ENCODE data around the gene FBXW7.
"Not testable (repeated sequence)": the region's sequence is repeated elsewhere in the genome, so short reads cannot be mapped to it uniquely, and the experiment has no call there.

Gene FBXW7

GRCh38 chr4:152545088-152545487 is 9.2 kb upstream of the FBXW7 start:
- DNase-seq (ENCODE audit: low read depth): no peak
- H3K4me3 ChIP-seq (ENCODE audit: low read length): no peak overlapping the region
- no peak for TF ChIP-seq CTCF (IDR thresholded peaks at IDR 0.05; ENCODE audit: insufficient read depth, low read depth, low read length, missing control alignments)

DNA sequence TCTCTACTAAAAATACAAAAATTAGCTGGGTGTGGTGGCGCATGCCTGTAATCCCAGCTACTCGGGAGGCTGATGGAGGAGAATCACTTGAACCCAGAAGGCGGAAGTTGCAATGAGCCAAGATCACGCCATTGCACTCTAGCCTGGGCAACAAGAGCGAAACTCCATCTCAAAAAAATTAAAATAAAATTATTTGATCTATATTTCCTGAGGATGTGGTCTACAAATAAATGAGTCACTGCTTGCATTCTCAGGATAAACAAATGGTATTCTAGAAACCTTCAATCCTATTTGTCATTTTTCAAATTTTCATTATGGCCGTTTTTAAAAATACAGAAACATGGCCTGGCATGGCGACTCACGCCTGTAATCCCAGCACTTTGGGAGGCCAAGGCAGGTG is 8.6 kb upstream of the FBXW7 start:
- DNase-seq (ENCODE audit: low read depth); H3K4me3 ChIP-seq (ENCODE audit: low read length): not testable (repeated sequence)

DNA sequence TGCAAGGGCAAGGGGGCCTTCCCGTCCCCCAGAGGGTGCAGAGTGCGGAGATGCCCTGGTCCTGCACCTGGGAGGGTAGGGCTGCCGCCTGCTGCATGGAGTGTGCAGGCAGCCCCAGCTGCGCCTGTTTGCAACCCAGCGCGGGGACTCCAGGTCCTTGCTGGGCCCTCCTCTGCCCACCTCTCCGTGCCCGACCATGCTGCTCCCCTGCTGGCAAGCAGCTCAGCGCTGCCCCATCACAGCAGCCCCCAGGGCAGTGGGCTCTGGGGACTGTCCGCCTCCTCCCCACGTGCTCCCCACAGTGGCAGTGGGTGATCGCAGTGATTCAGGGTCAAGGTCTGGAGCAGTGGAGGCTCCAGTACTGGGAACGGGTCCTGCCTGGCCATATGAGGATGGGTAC is 5.0 kb upstream of the FBXW7 start:
- no peak overlapping the region for H3K4me3 ChIP-seq (ENCODE audit: low read length)
- no peak for DNase-seq (ENCODE audit: low read depth)
- no peak for TF ChIP-seq CTCF (IDR thresholded peaks at IDR 0.05; ENCODE audit: insufficient read depth, low read depth, low read length, missing control alignments)

- H3K4me3 ChIP-seq (ENCODE audit: low read length): no peak overlapping the region
- no peak for TF ChIP-seq CTCF (IDR thresholded peaks at IDR 0.05; ENCODE audit: insufficient read depth, low read depth, low read length, missing control alignments)
- no peak for DNase-seq (ENCODE audit: low read depth)
Measured at GRCh38 chr4:152540293-152540674, 4.4 kb upstream of the FBXW7 start.

DNA sequence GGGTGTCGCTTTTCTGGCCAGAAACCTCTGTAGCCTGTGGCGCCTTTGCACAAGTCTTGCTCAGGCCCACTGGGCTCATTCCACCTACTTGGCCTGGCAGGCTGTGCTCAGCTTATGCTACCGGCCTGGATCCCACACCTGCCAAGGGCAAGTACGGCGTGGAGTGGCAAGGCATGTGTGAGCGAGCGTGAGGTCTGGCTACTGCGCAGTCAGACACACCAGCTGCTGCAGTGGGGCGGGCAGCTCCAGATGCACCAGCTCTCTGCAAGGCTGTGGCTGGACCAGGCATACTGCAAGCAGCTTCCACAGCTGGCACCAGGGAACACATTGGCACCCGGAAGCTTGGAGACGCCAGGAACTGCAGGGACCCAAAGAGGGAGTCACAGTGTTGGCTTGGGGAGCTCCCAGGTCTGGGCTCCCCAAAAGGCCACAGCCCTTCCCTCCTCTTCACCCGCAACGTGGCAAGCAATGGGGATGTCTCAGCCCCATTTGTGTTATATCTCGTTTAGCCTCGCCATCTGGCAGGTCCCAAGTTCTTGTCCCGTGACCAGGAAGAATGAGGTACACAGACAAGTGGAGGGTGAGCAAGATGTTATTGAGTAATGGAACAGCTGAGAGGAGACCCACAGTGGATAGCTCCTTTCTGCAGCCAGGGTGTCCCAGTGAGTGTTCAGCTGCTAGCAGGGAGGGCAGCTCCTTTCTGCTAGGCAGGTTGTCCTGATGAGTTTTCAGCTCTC is 3.8 kb upstream of the FBXW7 start:
- DNase-seq (ENCODE audit: low read depth): no peak
- no peak overlapping the region for H3K4me3 ChIP-seq (ENCODE audit: low read length)
- no peak for TF ChIP-seq CTCF (IDR thresholded peaks at IDR 0.05; ENCODE audit: insufficient read depth, low read depth, low read length, missing control alignments)

DNA sequence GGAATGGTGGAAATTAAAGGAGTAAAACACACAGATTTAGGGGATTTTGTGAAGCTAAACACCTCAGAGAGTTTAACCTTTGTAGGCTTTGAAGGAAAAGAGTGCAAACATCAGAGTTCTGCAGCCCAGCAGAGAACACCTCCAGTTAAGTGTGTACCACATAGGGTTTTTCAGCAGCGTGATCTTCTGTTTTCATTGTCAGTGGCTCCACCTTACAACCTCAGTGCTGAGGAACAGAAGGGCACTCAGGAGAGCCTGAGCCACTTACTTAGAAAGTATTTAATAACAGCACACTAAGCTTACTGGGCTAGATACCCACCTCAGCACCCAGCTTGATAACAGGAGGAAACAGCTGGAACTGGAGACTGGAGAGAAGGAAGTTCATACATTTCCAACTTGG is 2.0 kb upstream of the FBXW7 start:
- no peak for TF ChIP-seq CTCF (IDR thresholded peaks at IDR 0.05; ENCODE audit: insufficient read depth, low read depth, low read length, missing control alignments)
- no peak overlapping the region for H3K4me3 ChIP-seq (ENCODE audit: low read length)
- DNase-seq (ENCODE audit: low read depth): no peak

DNA sequence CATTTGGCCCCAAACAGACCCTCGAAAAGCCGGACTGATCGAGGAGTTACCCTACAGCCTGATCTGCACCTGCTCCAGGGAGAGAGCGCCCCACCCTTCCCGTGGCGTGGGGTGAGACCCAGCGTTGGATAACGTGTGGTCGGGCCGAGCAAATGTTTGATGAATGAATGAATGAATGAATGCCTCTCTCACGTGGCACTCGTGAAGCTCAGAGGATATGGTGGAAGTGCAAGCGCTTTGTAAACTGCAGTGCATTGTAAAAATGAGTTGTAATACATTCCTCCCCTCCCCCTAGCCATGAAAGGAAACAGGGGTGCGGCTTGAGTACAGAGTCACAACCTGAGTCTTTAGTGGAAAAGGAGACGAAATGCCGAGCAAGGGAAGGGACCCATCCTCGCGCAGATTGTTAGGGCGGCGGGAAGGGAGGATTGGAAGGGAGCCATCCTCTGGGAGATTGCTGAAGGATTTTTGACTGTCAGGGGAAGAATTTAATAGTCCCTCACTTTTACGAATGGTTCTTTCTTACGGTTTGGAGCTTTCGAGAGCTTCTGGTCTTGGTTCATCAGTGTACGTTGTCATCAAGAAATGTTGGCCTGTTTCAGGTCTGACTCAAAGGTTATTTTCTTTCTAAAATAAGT is 772 bp upstream of the FBXW7 start:
- DNase-seq (ENCODE audit: low read depth): peak; percentile 71
- peak overlapping the region; percentile 92 for H3K4me3 ChIP-seq (ENCODE audit: low read length)
- TF ChIP-seq CTCF (IDR thresholded peaks at IDR 0.05; ENCODE audit: insufficient read depth, low read depth, low read length, missing control alignments): no peak

Measured in epithelial cell of esophagus (primary cell).